AG20443 (cell line): ENCODE measurements around the gene HCRT.
"Not testable (repeated sequence)": the region's sequence is repeated elsewhere in the genome, so short reads cannot be mapped to it uniquely, and the experiment has no call there.

ENCODE experiments used
- DNase-seq: peaks from one replicate; pipeline ENCODE4 v3.0.0; 2012; ENCODE audit warnings: low spot score, mixed read lengths

HCRT gene

DNA sequence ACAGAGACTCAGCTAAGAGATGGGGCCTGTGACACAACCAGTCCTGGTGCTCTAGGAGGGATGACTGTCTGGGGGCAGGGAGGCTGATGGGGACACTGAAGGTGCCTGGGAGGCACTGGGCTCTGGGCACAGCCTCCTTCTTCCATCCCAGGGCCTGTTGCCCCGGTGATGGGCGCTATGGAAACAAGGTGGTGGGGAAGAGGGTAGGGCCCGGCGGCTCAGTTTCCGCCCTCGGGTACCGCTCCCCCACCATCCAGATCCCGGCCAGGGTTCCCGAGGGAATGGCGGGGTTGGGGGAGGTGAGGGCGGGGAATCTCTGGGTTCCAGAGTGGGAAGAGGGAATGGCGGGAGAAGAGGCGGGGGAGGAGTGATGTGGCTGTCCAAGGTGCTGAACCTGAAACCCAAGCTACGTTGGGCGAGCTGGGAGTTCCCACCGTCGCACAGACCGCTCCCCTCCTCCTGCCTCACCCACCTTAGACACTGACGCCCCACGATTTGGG, 5.3 kb downstream of the HCRT start:
- peak; percentile 76 for DNase-seq

DNA sequence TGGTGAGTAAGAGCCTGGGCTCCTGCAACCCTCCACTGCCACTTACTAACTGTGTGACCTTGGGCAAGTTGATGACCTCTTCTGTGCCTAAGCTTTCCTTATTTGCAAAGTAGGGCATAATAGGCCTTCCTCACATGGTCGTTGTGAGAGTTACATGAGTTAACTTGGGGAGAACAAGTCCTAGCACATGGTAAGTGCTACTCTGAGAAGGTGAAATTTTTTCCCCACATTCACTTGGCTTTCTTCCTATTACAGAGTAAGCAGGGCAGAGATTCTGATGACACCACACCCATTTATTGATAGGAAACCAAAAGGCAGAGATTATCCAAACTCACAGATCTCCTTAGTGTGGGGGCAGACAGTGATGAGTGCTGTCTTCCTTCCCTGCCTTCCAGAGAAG, 5.9 kb downstream of the HCRT start:
- no peak for DNase-seq

- DNase-seq = no peak
Measured at GRCh38 chr17:42178817-42179216, 6.4 kb downstream of the HCRT start.

DNA sequence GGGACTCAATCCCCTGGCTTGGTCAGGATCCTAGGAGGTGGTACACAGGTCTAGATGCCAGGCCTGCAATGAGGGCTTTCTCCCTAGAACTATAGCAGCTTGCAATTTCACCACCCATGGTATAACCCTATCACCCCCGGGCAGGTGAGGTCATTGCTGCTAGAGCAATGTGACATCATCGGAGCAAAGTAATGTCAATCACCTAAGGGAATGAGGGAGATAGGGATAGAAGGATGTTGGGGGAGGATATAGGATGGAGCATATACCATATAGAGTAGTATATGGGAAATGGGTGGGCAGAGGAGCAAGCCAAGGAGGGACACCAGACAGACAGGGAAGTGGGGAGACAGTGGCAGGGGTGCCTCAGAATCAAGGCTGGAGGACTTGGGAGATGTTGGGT, 7.6 kb downstream of the HCRT start:
- DNase-seq = no peak

DNA sequence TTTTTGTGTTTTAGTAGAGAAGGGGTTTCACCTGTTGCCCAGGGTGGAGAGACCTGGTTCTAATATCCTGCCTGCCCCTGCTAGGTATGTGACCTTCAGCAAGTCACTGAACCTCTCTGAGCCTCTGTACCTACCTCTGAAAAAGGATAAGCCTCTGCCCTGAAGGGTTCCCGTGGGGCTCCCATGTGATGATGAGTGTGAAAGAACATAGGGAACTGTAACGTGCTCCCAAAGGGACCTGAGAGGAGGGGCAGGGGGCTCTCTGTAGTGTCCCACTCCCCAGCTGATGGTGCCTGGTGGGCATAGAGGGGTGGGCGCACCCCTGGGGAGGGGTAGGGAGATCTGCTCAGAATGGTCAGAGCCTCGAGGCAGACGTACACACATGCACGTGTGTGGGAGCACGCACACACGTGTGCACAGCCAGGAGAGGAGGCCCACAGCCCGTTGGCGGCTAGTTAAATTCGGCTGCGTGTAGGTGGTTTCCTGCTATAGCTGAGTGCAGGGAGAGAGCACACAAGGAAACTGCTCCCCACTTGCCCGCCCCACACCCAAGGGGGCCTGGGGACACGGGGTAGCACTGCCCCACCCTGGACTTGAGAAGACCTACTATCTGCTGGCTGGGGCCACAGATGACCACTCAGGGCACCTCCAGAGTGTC, 11.0 kb downstream of the HCRT start:
- DNase-seq = no peak

- no peak for DNase-seq
Measured at GRCh38 chr17:42171831-42172230, 13.4 kb downstream of the HCRT start.

DNA sequence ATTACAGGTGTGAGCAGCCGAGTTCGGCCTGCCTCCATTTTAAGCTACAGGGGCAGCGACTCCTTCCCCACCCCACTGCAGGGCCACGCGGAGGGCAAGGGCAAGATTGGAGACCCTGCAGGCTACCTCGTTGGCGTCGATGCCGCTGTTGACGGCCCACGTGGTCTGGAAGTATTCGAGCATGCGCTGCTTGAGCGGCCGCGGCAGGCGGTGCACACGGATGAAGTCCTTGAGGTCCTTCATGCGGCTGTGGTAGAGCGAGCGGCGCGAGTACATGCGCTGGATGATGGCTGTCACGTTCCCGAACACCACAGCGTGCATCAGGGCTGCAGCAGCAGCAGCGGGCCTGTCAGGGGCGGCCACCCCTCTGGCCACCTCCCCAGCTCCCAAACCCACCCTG, 15.9 kb downstream of the HCRT start:
- no peak for DNase-seq

GRCh38 chr17:42167807-42168206, 17.4 kb downstream of the HCRT start:
- no peak for DNase-seq

GRCh38 chr17:42166196-42166763, 19.0 kb downstream of the HCRT start:
- DNase-seq = no peak

- DNase-seq = no peak
Measured at GRCh38 chr17:42165751-42166150, 19.5 kb downstream of the HCRT start.

- no peak for DNase-seq
Measured at GRCh38 chr17:42163696-42164407, 21.4 kb downstream of the HCRT start.

DNA sequence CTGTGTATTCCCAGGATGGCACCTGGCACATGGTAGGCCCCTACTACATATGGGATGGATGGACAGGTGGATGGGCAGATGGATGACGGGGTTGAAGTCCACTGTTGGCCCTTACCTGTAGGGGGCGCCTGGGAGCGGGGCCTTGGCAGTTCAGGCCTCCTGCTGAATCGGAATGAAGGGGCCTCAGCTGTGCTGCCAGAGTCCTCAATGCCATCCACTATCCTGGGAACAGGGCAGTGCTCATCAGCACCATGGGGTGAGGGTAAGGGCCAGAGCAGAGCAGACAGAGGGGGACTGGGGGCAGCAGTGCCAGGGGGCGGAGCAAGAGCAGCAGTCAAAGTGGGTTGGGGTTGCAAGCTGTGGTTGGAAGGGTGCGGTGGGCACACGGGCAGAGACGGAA, 22.1 kb downstream of the HCRT start:
- DNase-seq = no peak

GRCh38 chr17:42160531-42160910, 24.7 kb downstream of the HCRT start:
- DNase-seq = no peak

DNA sequence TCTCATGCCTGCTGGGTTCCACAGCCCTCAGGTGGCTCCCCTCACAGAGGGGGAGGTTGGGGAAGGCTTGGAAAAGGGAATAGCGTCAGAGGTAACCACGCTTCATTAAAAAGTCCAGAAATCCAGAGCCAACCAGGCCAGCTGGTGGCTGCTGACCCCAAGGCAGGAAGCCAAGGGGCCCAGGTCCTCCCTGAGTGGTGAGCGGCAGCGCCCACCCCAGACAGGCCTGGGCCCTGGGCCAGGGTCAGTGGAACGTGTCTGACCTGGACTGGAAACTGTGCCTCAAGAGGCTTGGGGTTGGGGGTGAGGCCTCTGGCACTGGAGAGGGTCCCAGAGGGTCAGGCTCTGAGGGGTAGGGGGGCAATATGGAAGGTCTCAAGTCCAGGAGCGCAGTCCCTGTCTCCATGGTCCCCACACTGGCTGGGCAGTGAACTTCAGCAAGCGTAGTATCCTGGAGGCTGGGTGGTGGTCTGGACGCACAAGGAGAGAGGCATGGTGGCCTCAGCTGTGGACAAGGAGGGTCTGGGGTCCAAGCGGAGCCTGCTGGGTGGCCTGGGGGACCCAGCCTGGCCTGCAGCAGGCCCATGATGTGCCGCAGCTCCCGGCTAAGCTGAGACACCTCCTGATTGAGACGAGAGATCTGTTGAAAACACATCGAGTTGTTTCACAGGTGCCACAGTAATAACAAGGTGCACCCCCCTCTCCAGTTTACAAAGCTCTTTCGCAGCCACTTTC, 25.3 kb downstream of the HCRT start:
- DNase-seq = no peak

DNA sequence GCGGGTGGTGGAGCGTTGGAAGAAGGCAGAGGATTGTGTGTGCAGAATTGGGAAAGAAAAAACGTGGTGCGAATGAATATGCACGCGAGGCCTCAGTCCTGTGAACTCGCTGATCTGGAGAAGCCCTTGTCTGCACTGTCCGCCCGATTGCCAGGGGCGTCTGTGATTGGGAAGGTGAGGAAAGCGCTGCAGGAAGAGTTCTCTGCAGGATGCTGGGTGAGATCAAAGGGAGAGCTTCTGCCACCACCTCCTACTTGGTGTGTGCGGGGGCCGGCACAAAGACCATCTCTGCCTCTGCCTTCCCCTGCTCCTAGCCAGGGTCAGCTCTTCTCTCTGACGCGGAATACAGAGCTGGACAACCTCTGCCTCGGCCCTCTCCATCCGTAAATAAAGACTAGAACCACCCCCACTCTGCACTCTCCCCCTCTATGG, 29.6 kb downstream of the HCRT start:
- DNase-seq = no peak

DNA sequence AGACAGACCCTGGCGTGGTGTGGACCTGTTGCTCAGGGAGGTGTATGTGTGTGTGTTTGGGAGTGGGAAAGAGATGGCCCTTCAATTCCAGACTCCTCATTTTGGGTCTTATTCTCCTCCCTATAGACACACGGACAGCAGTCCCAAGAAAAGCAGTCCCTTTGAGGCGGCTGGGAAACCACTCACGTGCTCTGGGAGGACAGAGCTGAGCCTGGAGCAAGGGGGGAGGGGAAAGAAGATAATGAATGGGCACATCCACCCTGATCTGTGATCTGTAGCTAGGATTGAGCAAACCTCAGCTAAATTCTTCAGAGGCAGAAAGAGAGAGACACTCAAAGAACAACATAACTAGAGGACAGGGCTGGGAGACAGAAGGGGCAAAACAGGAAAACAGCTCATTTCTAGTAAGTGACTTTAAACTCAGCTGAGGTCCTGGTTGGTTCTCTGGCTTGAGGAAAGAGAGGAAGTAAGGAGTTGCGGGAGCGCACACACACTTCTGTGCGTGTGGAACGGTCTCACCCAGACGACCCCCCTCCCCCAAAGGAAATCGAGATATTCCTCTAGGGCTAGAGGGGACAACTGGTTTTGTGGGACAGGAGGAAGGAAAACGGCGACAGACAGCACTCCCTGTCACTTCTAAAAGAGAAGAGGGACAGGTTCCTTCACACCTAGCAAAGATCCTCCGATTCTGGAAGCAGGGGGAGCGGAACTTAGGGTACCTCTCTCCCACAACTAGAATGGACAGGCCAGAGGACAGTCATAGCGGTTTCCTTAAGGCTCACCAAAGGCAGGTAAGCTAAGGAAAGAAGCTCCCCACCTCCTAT, 31.1 kb downstream of the HCRT start:
- DNase-seq = no peak

DNA sequence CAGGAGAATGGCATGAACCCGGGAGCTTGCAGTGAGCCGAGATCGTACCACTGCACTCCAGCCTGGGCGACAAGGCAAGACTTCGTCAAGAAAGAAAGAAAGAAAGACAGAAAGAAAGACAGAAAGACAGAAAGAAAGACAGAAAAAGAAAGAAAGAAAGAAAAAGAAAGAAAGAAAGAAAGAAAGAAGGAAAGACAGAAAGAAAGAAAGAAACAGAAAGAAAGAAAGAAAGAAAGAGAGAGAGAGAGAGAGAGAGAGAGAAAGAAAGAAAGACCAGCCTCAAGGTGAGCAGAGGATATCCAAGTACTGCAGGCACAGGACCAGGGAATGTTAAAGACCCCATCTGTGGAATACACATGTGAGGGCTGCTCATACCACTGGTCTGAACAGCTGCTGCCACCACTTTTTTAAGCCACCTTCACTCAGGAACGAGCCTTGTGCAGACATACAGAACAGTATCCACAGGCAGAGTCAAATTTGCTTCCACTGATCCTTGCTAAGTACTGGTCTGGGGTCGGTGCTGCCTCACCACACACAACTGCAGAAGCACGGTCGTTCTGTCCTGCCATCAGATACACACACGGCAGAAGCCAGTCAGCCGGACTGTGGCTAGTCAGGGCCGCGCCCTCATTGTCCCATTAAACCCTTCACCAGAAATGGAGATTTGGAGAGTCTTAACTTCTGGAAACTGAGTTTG, 38.2 kb downstream of the HCRT start:
- DNase-seq = no peak

DNA sequence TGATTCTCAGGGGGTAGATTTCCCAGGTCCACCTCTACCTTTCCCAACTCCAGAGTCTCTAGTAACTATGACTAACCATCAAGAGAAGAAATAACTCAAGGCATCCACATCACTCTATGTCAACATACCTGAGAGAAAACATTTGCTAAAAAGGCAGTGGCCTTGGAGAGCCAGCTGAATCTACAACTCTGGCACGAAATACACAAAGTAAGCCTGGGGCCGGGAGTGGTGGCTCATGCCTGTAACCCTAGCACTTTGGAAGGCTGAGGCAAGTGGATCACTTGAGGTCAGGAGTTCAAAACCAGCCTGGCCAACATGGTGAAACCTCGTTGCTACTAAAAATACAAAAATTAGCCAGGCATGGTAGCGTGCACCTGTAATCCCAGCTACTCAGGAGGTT, 42.1 kb downstream of the HCRT start:
- DNase-seq = not testable (repeated sequence)

DNA sequence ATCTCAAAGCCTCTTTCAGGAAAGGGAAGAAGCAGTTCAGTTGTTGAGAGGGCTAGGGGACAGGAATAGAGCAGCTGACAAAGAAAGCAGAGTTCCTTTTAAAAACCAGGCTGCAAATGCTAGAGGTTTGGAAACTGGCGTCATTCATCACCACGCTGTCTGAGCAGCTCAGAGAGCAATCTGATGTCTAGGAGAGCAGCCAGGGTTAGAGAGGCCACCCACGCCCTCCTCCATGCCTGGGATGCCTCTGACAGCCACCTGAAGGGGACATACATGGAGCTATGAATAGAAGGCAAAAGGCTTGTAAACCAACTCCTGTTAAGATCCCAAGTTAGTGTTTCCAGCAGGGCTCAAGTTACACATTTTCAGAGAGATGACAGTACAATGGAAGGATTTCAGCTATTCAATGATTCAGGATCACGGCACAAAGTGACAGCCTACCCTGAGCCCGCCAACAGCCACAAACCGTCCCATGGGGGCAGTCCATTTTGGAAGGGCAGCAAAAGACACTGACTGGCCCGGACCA, 42.8 kb downstream of the HCRT start:
- DNase-seq = peak; percentile 84

- no peak for DNase-seq
Measured at GRCh38 chr17:42141382-42141781, 43.9 kb downstream of the HCRT start.

DNA sequence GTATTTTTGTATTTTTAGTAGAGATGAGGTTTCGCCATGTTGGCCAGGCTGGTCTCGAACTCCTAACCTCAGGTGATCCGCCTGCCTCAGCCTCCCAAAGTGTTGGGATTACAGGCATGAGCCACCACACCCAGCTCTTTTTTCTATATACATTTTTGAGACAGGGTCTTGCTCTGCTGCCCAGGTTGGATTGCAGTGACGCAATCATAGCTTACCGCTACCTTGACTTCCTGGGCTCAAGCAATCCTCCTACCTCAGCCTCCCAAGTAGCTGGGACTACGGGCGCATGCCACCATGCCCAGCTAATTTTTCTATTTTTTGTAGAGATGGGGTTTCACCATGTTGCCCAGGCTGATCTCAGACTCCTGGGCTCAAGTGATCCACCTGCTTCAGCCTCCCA, 44.6 kb downstream of the HCRT start:
- not testable (repeated sequence) for DNase-seq
